GM19468 (cell line): ENCODE measurements around the gene PCDHGA3.
"Not testable (repeated sequence)": the region's sequence is repeated elsewhere in the genome, so short reads cannot be mapped to it uniquely, and the experiment has no call there.

ENCODE experiments used
- ATAC-seq: cut with Tn5 transposase; IDR thresholded peaks from one replicate; pipeline ENCODE4 v1.9.1; 2021; ENCODE audit warnings: mild to moderate bottlenecking, moderate library complexity, moderate number of reproducible peaks; ENCODE audit not compliant: unreplicated experiment; ENCODE audit errors: extremely low read depth

The PCDHGA3 gene

DNA sequence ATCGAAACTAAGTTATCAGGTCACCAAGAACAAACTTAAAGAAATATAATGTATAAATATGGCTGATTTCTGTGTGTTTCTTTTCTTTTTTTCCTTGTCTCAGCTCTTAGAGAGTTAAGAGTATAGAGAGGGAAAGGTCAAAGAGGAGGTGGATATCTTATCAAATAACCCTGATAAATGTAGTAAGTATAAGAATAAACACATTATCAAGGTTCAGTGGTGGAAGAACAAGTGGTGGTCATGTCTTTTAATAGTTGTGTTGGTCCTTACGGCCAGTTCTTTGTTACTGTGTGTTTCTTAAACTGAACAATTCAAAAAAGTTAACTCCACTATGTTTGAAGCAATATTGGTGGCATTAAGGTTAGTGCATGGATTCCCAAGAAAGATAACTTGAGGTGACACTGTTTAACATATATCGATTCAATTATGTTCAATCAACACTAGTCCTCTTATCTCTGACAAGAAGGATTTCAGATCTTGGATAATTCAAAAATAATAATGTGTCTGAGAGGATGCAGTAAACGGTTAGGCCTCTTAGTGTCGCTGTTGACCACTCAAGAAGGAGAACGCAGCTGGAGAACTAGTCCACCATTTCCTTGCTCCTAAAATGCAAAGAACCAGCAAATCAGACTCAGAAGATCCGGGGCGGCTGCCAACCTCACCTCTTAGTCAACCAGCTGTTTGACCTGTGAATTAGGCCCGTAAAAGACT is at the start of gene PCDHGA3:
Gene PCDHGA3 (plus strand): TSS at position 588 of the 711 bp plus-strand sequence. CDS start 205 bp downstream, outside the sequence.
- ATAC-seq = no peak

DNA sequence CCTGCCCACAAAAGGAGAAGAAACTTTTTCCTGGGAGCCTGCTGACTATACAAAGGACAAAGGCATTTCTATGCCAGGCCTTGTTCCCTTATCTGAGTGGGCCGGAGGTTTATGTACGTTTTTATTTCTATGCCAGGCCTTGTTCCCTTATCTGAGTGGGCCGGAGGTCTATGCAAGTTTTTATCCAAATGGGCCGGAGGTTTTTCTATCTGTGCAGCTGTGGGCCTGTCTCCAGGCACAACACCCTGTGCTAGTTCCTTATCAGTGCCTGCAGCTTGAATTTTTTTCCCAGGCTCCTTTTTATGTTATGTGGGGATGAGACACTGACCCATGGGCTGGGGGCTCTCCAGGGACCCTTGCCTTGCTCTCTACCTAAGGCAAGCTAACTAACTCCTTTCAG is 45.3 kb upstream of the PCDHGA3 start:
- no peak for ATAC-seq

GRCh38 chr5:141303756-141304155 is 39.9 kb upstream of the PCDHGA3 start, which contains the start of gene SLC25A2:
TSS of gene SLC25A2 (minus strand) at chr5:141304049. CDS start at chr5:141303865, 184 bp downstream.
- no peak for ATAC-seq

- ATAC-seq = no peak
Measured at GRCh38 chr5:141306630-141307029, 37.0 kb upstream of the PCDHGA3 start.

GRCh38 chr5:141313711-141314110 is 29.9 kb upstream of the PCDHGA3 start:
- no peak for ATAC-seq

DNA sequence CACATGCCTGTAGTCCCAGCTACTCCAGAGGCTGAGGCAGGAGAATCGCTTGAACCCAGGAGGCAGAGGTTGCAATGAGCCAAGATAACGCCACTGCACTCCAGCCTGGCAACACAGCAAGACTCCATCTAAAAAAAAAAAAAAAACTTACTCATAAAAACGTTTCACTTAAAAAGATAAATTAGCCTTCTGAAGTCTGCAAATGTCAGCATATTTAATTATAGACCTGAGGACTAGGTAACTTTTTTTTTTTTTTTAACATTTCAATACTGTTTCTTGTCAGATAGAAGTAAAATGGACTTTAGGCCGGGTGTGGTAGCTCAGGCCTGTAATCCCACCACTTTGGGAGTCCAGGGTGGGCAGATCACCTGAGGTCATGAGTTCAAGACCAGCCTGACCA is 26.7 kb upstream of the PCDHGA3 start:
- not testable (repeated sequence) for ATAC-seq

DNA sequence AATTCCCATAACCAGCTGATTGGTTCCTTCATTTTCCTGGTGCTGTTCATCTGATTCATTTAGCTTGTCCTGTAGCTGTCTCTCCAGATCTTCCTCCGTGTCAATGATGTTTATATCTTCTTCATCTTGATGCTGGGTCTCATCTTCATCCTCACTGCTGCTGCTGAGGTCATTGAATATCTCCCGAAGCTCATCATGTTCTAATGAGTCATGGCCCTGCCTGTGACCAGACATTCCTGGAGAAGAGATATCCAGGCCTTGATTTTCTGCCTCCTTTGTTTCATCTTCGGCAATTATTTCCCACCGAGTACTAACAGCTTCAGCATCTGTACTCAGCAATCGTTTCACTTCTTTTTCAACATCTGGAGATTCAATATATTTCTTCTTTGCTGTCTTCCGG is 24.4 kb upstream of the PCDHGA3 start:
- ATAC-seq = no peak

GRCh38 chr5:141319699-141320098 is 23.9 kb upstream of the PCDHGA3 start:
- no peak for ATAC-seq

GRCh38 chr5:141320225-141321169 is 23.1 kb upstream of the PCDHGA3 start, which contains the start of gene TAF7:
TSS of gene TAF7 (minus strand) at chr5:141320784. CDS start at chr5:141320044, 740 bp downstream.
- ATAC-seq = peak; percentile 96

DNA sequence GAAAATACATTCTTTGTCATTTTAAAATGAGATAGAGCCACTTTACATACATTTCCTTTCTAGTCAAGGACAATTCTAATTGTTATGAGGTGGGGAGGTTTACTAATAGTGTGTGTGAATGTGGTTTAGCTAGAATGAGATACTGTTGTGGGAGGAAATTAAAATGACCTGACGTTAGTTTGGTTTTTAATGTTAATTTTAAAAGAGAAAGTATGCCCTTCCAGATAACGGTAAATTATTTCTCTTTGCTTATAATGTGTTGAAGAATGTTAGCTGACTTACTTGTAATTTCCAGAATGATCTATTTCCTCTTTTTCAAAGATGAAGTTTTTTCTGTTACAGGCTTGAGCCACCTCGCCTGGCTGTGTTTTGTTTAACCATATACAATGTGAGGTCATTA is 21.4 kb upstream of the PCDHGA3 start:
- no peak for ATAC-seq

DNA sequence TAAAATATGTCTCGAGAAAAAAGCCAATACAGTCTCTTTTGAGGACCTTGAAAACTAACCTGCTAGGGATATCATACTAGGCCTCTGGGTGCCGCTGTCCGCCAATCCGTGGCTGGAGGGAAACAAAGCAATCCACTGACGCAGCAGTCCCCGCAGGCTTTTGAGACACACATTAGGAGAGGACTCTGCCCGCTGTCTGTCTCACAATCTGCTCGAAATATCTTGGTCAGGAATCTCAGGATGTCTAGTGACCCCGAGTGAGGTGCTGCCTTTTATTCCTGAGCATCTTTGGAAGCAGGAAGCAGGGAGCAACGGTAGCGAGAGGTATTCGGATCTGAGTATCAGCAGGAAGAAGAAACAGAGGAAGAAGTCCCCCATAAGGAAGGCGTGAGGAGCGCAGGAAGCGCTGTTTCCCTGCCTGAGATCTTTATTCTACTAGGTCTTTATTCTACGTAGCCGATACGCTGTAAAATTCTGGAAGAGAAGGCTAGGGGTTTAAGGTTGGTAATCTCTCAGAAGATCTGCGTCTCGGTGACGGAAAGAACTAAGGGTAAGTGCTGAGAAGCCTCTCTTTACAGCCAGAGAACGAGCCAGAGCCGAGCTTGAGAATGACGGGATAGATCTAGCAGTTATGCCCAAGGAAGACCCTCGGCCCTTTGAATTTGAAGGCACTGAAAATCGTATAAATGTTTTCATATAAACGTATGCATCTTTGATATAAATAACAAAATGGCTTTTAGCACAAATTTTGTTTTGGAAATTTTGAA is 17.4 kb upstream of the PCDHGA3 start:
- ATAC-seq = peak; percentile 28

DNA sequence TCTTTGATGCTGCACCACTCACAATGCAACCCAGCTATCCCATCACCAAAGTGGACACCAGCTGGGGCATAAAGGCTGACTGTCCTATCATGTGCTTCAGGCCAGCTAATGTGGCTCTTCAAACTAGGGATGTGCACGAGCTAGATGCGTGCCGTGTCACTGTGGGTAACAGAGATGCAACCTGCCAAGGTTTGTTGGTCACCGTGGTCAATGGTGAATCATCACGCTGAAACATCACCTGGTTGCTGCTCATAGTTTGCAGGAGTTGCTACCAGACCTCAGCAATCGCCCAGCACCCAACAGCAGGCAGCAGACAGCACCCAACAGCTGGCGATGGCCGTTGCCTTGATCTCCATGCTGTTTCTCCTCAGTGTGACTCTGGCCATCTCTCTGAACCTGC is 15.4 kb upstream of the PCDHGA3 start:
- ATAC-seq = no peak

DNA sequence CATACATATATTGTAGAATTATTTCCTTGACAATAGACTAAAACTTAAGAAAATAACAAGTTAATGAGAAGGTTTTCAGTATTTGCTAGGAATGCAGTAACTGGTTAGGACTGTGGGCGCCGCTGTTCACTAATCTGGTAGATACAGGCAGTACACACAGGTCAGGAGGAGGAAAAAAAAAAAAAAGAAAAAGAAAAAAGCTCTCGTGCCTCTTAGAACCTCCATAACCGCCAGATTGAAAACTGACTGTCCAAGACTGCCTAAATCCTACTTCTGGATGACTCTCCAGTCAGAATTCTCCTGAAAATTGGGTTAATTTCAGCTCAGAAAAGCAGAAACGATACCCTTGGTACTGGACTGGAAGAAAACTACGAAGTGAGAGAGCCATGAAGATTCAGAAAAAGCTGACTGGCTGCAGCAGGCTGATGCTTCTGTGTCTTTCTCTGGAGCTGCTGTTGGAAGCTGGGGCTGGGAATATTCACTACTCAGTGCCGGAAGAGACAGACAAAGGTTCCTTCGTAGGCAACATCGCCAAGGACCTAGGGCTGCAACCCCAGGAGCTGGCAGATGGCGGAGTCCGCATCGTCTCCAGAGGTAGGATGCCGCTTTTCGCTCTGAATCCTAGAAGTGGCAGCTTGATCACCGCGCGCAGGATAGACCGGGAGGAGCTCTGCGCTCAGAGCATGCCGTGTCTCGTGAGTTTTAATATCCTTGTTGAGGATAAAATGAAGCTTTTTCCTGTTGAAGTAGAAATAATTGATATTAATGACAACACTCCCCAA is 13.1 kb upstream of the PCDHGA3 start, which contains the start of gene PCDHGA1:
Gene PCDHGA1 (plus strand): TSS at position 216 of the 782 bp plus-strand sequence.
- no peak for ATAC-seq

DNA sequence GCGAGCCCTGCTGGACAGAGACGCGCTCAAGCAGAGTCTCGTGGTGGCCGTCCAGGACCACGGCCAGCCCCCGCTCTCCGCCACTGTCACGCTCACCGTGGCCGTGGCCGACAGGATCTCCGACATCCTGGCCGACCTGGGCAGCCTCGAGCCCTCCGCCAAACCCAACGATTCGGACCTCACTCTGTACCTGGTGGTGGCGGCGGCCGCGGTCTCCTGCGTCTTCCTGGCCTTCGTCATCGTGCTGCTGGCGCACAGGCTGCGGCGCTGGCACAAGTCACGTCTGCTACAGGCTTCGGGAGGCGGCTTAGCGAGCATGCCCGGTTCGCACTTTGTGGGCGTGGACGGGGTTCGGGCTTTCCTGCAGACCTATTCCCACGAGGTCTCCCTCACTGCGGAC is 11.1 kb upstream of the PCDHGA3 start:
- ATAC-seq = not testable (repeated sequence)

- ATAC-seq = no peak
Measured at GRCh38 chr5:141338538-141339306, 4.9 kb upstream of the PCDHGA3 start, which contains the start of gene PCDHGA2. TSS of gene PCDHGA2 (plus strand) at chr5:141338760.

- ATAC-seq = not testable (repeated sequence)
Measured at GRCh38 chr5:141340781-141341354, 2.8 kb upstream of the PCDHGA3 start.

GRCh38 chr5:141342773-141343172 is 856 bp upstream of the PCDHGA3 start:
- no peak for ATAC-seq

- no peak for ATAC-seq
Measured at GRCh38 chr5:141343953-141344463, 379 bp downstream of the PCDHGA3 start.
